ENCODE data around the gene RPS19. TPM values are rescaled to one million over a fixed set of nuclear protein-coding genes. Genes with fewer than 3 reads are reported as not detected.

Gene RPS19
- total RNA-seq, 4 donors from 2014 or later, result 363 to 861 (median 619) TPM

DNA sequence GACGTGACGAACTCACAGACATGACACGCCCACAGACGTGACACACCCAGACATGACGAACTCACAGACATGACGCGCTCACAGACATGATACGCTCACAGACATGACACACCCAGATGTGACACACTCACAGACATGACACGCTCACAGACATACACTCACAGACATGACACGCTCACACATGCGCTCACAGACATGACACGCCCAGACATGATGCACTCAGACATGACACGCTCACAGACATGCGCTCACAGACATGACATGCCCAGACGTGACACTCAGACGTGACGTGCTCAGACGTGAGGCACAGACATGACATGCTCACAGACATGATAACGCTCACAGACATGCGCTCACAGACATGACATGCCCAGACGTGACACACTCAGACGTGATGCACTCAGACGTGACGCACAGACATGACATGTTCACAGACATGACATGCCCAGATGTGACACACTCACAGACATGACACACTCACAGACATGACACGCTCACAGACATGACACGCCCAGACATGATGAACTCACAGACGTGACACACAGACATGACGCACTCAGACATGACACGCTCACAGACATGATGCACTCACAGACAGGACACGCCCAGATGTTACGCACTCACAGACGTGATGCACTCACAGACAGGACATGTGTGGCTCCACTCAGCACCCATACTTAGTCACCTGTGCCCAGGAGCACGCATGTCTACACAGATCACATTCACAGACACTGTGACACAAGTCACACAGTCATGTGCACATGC lies 60.1 kb downstream of the RPS19 start:
- peaks cover 0 to 35% of the 10 kb centered on the region in 2 donors for H3K27me3 ChIP-seq
- no peak overlapping the region for H3K27ac ChIP-seq
- no peak overlapping the region for H3K4me3 ChIP-seq
- no peaks in the 10 kb centered on the region for H3K36me3 ChIP-seq
- peaks cover 0 to 8% (median 3%) of the 10 kb centered on the region in 4 donors for H3K4me1 ChIP-seq
- no peak for TF ChIP-seq POLR2A (IDR thresholded peaks at IDR 0.05)
- TF ChIP-seq, protein P1, sequence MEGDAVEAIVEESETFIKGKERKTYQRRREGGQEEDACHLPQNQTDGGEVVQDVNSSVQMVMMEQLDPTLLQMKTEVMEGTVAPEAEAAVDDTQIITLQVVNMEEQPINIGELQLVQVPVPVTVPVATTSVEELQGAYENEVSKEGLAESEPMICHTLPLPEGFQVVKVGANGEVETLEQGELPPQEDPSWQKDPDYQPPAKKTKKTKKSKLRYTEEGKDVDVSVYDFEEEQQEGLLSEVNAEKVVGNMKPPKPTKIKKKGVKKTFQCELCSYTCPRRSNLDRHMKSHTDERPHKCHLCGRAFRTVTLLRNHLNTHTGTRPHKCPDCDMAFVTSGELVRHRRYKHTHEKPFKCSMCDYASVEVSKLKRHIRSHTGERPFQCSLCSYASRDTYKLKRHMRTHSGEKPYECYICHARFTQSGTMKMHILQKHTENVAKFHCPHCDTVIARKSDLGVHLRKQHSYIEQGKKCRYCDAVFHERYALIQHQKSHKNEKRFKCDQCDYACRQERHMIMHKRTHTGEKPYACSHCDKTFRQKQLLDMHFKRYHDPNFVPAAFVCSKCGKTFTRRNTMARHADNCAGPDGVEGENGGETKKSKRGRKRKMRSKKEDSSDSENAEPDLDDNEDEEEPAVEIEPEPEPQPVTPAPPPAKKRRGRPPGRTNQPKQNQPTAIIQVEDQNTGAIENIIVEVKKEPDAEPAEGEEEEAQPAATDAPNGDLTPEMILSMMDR (IDR thresholded peaks at IDR 0.05), result no peak
- DNase-seq, result no peak
- H3K9me3 ChIP-seq, result no peaks in the 10 kb centered on the region

DNA sequence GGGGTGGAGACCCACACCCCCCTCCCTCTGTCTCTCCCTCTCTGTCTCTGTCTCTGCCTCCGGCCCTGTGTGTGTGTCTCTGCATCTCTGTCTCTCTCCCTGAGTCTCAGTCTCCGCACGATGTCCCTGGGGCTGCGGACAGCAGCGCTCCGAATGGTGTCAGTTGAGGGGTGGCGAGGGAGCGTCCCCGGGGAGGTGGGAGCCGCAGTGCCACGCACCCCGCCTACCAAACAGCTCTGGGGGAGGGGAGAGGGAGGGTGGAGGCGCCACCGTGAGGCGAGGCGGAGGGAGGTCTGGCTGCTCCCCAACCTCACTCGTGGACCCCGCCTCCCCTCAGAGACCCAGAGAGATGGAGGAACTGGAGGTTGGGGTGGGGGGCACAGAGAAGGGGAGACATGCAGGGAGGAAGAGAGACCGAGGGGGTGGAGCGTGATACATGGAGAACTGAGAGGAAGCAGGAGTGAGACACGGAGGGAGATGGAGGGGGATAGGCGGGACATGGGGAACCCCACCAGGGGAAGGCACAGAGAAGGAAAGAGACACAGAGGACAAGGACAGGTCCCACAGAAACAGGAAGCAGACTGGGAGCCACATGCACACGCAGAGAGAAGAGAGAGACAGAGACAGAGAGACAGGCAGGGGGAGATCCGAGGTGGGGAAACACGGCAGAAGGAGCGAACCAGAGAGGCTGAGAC lies 61.0 kb downstream of the RPS19 start:
- Histone ChIP-seq H3K27ac (no peak overlapping the region), H3K27me3 (peaks cover 0 to 26% of the 10 kb centered on the region in 2 donors), H3K4me3 (no peak overlapping the region)

DNA sequence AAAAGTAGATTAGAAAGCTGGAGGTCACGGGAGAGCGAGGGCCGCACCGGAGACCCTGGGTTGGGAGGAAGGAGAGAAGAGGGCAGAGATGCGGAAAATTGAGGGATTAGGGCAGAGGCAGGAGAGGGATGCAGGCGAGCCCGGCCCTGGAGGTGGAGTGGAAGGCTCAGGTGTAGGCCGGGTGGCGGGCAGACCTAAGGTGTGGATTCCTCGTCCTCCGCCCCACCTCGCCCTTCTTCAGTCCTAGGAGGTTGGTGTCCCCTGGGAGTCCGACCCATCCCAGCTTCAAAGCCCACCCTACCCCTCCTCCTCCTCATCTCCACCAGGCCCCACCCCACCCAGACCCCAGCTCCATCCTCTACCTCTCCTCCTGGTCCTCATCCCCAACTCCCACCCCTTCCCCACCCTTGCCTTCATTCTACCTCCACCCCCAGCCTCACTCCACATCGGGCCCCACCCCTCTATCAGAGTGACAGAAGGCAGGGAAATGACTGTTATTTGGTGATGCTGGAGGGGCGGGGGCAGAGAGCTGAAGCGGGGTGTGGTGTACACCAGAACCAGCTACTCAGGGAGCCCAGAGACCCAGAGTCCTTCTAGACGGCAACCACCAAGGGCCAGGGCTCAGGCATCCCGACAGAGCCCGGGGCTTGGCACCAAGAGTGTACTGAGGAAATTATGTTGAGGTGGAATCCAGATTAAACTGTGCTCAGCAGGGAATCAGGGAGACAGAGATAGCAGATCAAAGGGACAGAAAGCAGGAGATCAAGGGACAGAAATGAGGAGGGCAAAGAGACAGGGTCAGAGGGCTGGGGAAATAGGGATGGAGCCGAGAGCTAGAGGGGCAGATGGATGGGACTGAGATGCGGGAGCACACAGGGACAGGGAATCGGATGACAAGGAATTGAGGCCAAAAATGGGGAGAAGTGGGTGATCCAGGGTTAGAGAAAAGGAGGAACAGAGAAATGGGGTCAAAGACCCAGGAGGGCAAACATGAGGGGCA lies 61.8 kb downstream of the RPS19 start:
- Histone ChIP-seq H3K4me3 (no peak overlapping the region), H3K9me3 (no peaks in the 10 kb centered on the region), H3K27me3 (peaks cover 0 to 28% of the 10 kb centered on the region in 2 donors), H3K27ac (no peak overlapping the region), H3K4me1 (no peaks in the 10 kb centered on the region), H3K36me3 (no peaks in the 10 kb centered on the region)
- DNase-seq, result no peak
- TF ChIP-seq, protein P1 (IDR thresholded peaks at IDR 0.05), result no peak
- no peak for TF ChIP-seq POLR2A (IDR thresholded peaks at IDR 0.05)

More for the DNA sequence above, 61.0 kb downstream of the RPS19 start:
- DNase-seq, result no peak
- no peak for TF ChIP-seq POLR2A (IDR thresholded peaks at IDR 0.05)
- TF ChIP-seq, protein P1 (IDR thresholded peaks at IDR 0.05), result no peak
- Histone ChIP-seq H3K36me3 (no peaks in the 10 kb centered on the region), H3K9me3 (no peaks in the 10 kb centered on the region), H3K4me1 (no peaks in the 10 kb centered on the region)

Small RNA genes lying within 50 kb of the gene (small RNA-seq; reads per million reads assigned to genes)
- gene MIR6797, result 0 reads per million in 2 donors

Other genes starting within 250 kb of the RPS19 start
- not detected for gene CEACAM4, start 233.2 kb upstream of the RPS19 start, total RNA-seq
- gene CEACAM7, start 172.0 kb upstream of the RPS19 start, total RNA-seq, result not detected
- gene CEACAM5, start 151.6 kb upstream of the RPS19 start, total RNA-seq, result 100 to 1,000 TPM in 2 of 4 donors, 10 to 100 TPM in 2; 63.9 to 113 (median 99.3) TPM
- 10 to 100 TPM in 2 of 4 donors, 1 to 10 TPM in 1, not detected in 1; 6.8 to 31.9 (median 10.5) TPM for gene CEACAM6, start 104.7 kb upstream of the RPS19 start, total RNA-seq
- gene CEACAM3, start 63.7 kb upstream of the RPS19 start, total RNA-seq, result not detected
- not detected for gene LYPD4, start 15.6 kb upstream of the RPS19 start, total RNA-seq
- not detected for gene DMRTC2, start 15.2 kb upstream of the RPS19 start, total RNA-seq
- gene CD79A, start 17.0 kb downstream of the RPS19 start, total RNA-seq, result 10 to 100 TPM in 1 of 4 donors, 1 to 10 TPM in 3; 2.8 to 65.2 (median 4.2) TPM
- gene ARHGEF1, start 22.9 kb downstream of the RPS19 start, total RNA-seq, result 100 to 1,000 TPM in 3 of 4 donors, 10 to 100 TPM in 1; 90.0 to 368 (median 148) TPM
- gene ERFL, start 68.2 kb downstream of the RPS19 start, total RNA-seq, result 1 to 10 TPM in 2 of 4 donors, under 1 TPM in 1, not detected in 1; 0.94 to 1.7 (median 1.7) TPM
- gene RABAC1, start 99.1 kb downstream of the RPS19 start, total RNA-seq, result 100 to 1,000 TPM in 3 of 4 donors, 10 to 100 TPM in 1; 81.7 to 146 (median 124) TPM
- gene ATP1A3, start 134.0 kb downstream of the RPS19 start, total RNA-seq, result 1 to 10 TPM in 1 of 4 donors, under 1 TPM in 3; 0.35 to 1.3 (median 0.81) TPM
- gene GRIK5, start 210.0 kb downstream of the RPS19 start, total RNA-seq, result 1 to 10 TPM in 2 of 4 donors, under 1 TPM in 2; 0.57 to 7.4 (median 0.89) TPM
- gene ZNF574, start 215.9 kb downstream of the RPS19 start, total RNA-seq, result 10 to 100 TPM; 11.0 to 24.2 (median 17.0) TPM